ENCODE data around the gene ATG3. TPM values are rescaled to one million over a fixed set of nuclear protein-coding genes. Genes with fewer than 3 reads are reported as not detected.

ATG3 gene
- total RNA-seq, 1 experiment from 2014 or later, result 52.3 TPM

DNA sequence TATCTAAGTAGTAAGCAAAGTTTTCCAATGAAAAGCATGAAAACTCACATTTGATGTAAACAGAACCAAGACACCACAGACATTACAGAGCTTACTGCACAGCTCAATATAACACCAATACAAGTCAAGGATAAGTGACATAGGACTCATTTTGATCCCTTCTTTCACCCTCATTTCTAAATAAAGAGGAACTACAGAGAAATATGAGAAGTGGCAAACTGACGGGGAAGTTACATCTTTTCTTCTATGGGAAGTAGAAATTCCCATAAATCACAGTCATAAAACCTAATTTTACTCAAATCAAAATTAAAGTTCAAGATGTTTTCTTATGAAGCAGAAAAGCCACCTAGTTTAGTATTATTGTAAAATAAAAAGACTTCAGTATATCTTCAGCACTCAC, 3.8 kb downstream of the ATG3 start:
- Mint-ChIP-seq H3K27ac (ENCODE audit: unreplicated experiment) (no peak overlapping the region), H3K4me1 (ENCODE audit: low read depth, unreplicated experiment) (peaks cover 10% of the 10 kb centered on the region), H3K27me3 (ENCODE audit: insufficient read depth, unreplicated experiment) (no peaks in the 10 kb centered on the region), H3K4me3 (ENCODE audit: unreplicated experiment) (no peak overlapping the region), H3K9me3 (ENCODE audit: unreplicated experiment) (no peaks in the 10 kb centered on the region), H3K36me3 (ENCODE audit: insufficient read depth, unreplicated experiment) (peaks cover 36% of the 10 kb centered on the region)
- TF ChIP-seq, protein P1, sequence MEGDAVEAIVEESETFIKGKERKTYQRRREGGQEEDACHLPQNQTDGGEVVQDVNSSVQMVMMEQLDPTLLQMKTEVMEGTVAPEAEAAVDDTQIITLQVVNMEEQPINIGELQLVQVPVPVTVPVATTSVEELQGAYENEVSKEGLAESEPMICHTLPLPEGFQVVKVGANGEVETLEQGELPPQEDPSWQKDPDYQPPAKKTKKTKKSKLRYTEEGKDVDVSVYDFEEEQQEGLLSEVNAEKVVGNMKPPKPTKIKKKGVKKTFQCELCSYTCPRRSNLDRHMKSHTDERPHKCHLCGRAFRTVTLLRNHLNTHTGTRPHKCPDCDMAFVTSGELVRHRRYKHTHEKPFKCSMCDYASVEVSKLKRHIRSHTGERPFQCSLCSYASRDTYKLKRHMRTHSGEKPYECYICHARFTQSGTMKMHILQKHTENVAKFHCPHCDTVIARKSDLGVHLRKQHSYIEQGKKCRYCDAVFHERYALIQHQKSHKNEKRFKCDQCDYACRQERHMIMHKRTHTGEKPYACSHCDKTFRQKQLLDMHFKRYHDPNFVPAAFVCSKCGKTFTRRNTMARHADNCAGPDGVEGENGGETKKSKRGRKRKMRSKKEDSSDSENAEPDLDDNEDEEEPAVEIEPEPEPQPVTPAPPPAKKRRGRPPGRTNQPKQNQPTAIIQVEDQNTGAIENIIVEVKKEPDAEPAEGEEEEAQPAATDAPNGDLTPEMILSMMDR (IDR thresholded peaks at IDR 0.05; ENCODE audit: insufficient read depth in 1 of 2, low read depth in 1 of 2, low read length in 1 of 2, severe bottlenecking in 1 of 2, unreplicated experiment in 1 of 2), result no peak
- H3K4me3 ChIP-seq (ENCODE audit: low read depth, low read length), result no peak overlapping the region
- no peak for DNase-seq
- intact Hi-C loops (cut with micrococcal nuclease; ENCODE audit: unreplicated experiment), result no loop called here
- no peaks in the 10 kb centered on the region for H3K36me3 ChIP-seq (ENCODE audit: control insufficient read depth, insufficient read depth, low read length)
- H3K9me3 ChIP-seq, result no peaks in the 10 kb centered on the region
- H3K27me3 ChIP-seq (replicated peaks; ENCODE audit: control insufficient read depth, insufficient read depth, low read length), result no peaks in the 10 kb centered on the region
- no TSS peak for BruUV-seq (replicated peaks)
- no peaks in the 10 kb centered on the region for H3K4me1 ChIP-seq
- POLR2A ChIA-PET, result no interaction called here
- CTCF ChIA-PET, result no interaction called here

DNA sequence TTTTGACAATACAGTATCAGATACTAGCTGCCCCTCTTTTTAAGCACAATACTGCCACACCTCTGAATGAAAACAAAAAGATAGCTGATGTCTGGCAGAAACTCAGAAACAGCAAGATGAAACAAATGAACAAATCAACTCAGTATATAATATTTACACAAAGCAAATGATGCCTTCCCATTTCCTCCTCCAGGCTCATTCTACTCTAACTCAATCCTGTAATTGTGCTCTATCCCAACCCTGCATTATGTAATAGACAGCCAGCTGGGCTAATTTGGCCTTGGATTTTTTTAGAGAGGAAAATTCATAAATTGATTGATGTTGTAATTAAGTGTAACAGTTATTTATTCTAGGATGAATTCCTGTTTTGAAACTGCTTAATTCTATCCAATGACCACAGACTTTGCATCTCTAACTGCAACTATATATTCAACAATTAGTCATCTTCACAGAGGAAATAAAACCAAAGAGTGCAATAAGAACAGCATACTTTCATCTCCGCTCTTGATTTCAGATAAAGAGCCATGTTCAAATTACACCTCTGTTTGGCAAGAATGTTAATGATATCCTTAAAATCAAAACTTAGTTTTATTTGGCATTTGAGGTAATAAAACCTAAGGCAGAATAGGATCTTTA, 6.1 kb downstream of the ATG3 start:
- ChIA-PET POLR2A (no interaction called here), CTCF (no interaction called here)
- Mint-ChIP-seq H3K4me1 (ENCODE audit: low read depth, unreplicated experiment) (peaks cover 10% of the 10 kb centered on the region), H3K4me3 (ENCODE audit: unreplicated experiment) (no peak overlapping the region), H3K27ac (ENCODE audit: unreplicated experiment) (no peak overlapping the region), H3K9me3 (ENCODE audit: unreplicated experiment) (no peaks in the 10 kb centered on the region), H3K36me3 (ENCODE audit: insufficient read depth, unreplicated experiment) (peaks cover 18% of the 10 kb centered on the region), H3K27me3 (ENCODE audit: insufficient read depth, unreplicated experiment) (no peaks in the 10 kb centered on the region)
- no peaks in the 10 kb centered on the region for H3K36me3 ChIP-seq (ENCODE audit: control insufficient read depth, insufficient read depth, low read length)
- no peaks in the 10 kb centered on the region for H3K9me3 ChIP-seq
- H3K4me3 ChIP-seq (ENCODE audit: low read depth, low read length), result no peak overlapping the region
- DNase-seq, result no peak
- no peaks in the 10 kb centered on the region for H3K27me3 ChIP-seq (replicated peaks; ENCODE audit: control insufficient read depth, insufficient read depth, low read length)
- intact Hi-C loops (cut with micrococcal nuclease; ENCODE audit: unreplicated experiment), result no loop called here
- H3K4me1 ChIP-seq, result peaks cover 4% of the 10 kb centered on the region; the same call in 1 of the 2 replicates
- no TSS peak for BruUV-seq (replicated peaks)
- TF ChIP-seq, protein P1 (IDR thresholded peaks at IDR 0.05; ENCODE audit: insufficient read depth in 1 of 2, low read depth in 1 of 2, low read length in 1 of 2, severe bottlenecking in 1 of 2, unreplicated experiment in 1 of 2), result no peak

DNA sequence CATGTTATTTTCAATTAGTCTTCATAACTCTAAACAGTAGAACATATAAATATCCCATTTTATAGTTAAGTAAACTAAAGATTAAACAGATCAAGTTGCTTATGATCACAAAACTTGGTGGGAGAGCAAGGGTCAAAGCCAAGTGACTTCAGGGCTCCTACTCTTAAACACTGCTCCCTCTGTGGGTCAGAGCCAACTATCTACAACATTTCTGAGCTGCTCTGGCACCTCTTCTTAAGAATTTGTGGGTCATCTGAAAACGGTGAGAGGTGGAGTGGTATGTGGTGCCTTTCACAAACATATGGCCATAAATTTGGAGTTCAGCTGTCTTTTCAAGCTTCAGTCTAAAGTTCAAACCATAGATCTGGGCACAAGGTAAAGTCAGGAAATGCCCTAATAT, 10.9 kb downstream of the ATG3 start:
- H3K36me3 ChIP-seq (ENCODE audit: control insufficient read depth, insufficient read depth, low read length), result no peaks in the 10 kb centered on the region; the same call in 1 of the 2 replicates
- Mint-ChIP-seq H3K4me1 (ENCODE audit: low read depth, unreplicated experiment) (no peaks in the 10 kb centered on the region), H3K9me3 (ENCODE audit: unreplicated experiment) (no peaks in the 10 kb centered on the region), H3K27me3 (ENCODE audit: insufficient read depth, unreplicated experiment) (no peaks in the 10 kb centered on the region), H3K36me3 (ENCODE audit: insufficient read depth, unreplicated experiment) (peaks cover 9% of the 10 kb centered on the region), H3K4me3 (ENCODE audit: unreplicated experiment) (no peak overlapping the region), H3K27ac (ENCODE audit: unreplicated experiment) (no peak overlapping the region)
- TF ChIP-seq, protein P1 (IDR thresholded peaks at IDR 0.05; ENCODE audit: insufficient read depth in 1 of 2, low read depth in 1 of 2, low read length in 1 of 2, severe bottlenecking in 1 of 2, unreplicated experiment in 1 of 2), result peak in 1 of 2 experiments; percentile 29
- peak in 1 of 2 experiments; percentile 5 for DNase-seq
- intact Hi-C loops (cut with micrococcal nuclease; ENCODE audit: unreplicated experiment), result no loop called here
- BruUV-seq (replicated peaks), result no TSS peak
- ChIA-PET POLR2A (interaction anchor here (1.0 kb wide), 1 partner anchor 11 kb away, joined by 3 read pairs; the partner anchor contains the start of genes ATG3 and SLC35A5), CTCF (no interaction called here)
- H3K9me3 ChIP-seq, result no peaks in the 10 kb centered on the region
- peaks cover 4% of the 10 kb centered on the region; the same call in 1 of the 2 replicates for H3K4me1 ChIP-seq
- no peak overlapping the region for H3K4me3 ChIP-seq (ENCODE audit: low read depth, low read length)
- H3K27me3 ChIP-seq (replicated peaks; ENCODE audit: control insufficient read depth, insufficient read depth, low read length), result no peaks in the 10 kb centered on the region

Data from Caco-2 (cell line).